ENCODE data around the gene ZNF76. TPM values are rescaled to one million over a fixed set of nuclear protein-coding genes. Genes with fewer than 3 reads are reported as not detected.

Gene ZNF76
- total and polyA plus RNA-seq, 7 donors: 17.9 to 37.3 (median 24.6) TPM

DNA sequence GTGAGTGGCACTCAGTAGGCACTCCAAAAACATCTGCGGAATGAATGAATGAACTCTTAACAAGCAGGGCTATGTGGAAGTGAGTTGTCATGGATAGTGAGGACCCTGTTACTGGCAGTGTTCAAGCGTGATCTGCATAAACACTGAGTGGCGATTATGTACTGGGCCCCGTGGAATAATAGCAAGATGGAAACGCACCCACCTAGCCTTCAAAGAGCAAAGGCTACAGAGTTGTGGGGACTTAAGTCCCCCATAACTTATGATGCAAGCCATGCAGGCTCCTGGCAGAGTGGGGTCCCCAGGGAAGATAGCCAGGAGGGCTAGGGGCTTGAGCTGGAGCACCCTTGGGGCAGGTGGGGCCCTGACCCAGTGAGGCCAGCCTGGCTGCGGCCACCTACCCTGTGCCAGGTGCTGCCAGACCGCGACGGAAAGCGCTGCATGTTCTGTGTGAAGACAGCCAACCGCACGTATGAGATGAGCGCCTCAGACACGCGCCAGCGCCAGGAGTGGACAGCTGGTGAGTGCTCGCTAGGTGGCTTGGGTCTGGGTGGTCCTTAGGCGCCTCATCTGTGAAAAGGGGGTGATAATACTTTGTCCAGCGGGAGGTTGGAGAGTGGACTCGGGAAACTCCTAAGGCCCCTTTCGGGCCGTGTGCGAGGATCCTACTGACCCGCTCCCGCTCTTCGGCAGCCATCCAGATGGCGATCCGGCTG is 58.1 kb downstream of the ZNF76 start:
- DNase-seq (peak in 1 of 2 donors; percentile 25), ATAC-seq (peak; percentile 51 to 61 (median 54))
- Histone ChIP-seq H3K4me1 (peaks cover 5% of the 10 kb centered on the region), H3K27me3 (ENCODE audit: insufficient read depth in 3 of 3, low read length in 2 of 3) (no peaks in the 10 kb centered on the region), H3K4me3 (peak overlapping the region; percentile 74), H3K36me3 (ENCODE audit: insufficient read depth in 1 of 2, low read depth in 1 of 2) (no peaks in the 10 kb centered on the region), H3K27ac (peak overlapping the region; percentile 53), H3K9me3 (no peaks in the 10 kb centered on the region)
- TF ChIP-seq, protein P1, sequence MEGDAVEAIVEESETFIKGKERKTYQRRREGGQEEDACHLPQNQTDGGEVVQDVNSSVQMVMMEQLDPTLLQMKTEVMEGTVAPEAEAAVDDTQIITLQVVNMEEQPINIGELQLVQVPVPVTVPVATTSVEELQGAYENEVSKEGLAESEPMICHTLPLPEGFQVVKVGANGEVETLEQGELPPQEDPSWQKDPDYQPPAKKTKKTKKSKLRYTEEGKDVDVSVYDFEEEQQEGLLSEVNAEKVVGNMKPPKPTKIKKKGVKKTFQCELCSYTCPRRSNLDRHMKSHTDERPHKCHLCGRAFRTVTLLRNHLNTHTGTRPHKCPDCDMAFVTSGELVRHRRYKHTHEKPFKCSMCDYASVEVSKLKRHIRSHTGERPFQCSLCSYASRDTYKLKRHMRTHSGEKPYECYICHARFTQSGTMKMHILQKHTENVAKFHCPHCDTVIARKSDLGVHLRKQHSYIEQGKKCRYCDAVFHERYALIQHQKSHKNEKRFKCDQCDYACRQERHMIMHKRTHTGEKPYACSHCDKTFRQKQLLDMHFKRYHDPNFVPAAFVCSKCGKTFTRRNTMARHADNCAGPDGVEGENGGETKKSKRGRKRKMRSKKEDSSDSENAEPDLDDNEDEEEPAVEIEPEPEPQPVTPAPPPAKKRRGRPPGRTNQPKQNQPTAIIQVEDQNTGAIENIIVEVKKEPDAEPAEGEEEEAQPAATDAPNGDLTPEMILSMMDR (IDR thresholded peaks at IDR 0.05): no peak
- intact Hi-C loops (cut with DNase I): no loop called here
- 14 to 21% (median 18%) methylated on average over 27 to 28 of the region's 28 CpGs for WGBS, 3 donors

DNA sequence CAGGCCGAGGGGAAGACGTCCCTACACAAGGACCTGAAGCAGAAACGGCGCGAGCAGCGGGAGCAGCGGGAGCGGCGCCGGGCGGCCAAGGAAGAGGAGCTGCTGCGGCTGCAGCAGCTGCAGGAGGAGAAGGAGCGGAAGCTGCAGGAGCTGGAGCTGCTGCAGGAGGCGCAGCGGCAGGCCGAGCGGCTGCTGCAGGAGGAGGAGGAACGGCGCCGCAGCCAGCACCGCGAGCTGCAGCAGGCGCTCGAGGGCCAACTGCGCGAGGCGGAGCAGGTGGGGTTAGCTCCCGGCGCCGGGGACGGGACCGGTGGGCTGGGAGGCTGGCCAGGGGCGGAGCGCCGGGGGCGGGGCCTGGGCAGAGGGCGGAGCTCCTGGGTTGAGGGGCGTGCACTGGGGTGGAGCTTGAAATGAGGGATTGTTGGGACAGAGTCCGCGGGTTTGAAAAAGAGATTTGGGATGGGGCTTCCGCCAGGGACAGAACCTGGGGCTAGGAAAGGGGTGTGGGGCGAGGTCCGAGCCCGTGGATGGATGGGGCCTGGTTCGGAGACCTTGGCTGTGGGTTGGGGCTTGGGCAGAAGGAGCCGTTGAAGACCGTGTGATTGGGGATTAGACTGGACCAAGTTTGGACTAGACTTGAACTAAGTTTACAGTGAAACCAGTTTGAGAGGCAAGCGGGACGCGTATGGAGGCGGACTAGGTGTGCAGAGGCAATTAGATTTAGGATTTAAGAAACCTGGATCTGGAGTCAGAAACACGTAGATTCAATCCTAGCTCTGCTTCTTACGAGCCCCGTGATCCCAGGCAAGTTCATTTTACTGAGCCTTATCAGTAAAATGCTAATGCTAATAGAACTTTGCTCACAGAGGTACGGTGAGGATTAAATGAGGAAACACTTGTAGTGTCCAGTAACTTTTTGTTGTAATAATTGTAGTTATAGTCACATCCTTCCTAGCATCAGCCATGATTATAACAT is 58.9 kb downstream of the ZNF76 start:
- H3K4me1 ChIP-seq: peaks cover 5% of the 10 kb centered on the region
- H3K9me3 ChIP-seq: no peaks in the 10 kb centered on the region
- intact Hi-C loops (cut with DNase I): no loop called here
- peak overlapping the region; percentile 74 for H3K4me3 ChIP-seq
- no peaks in the 10 kb centered on the region for H3K27me3 ChIP-seq (ENCODE audit: insufficient read depth in 3 of 3, low read length in 2 of 3)
- DNase-seq (peak; percentile 80 to 91), ATAC-seq (peak; percentile 99 to 100 (median 99))
- 13 to 20% (median 13%) methylated on average over 44 to 55 of the region's 55 CpGs for WGBS, 3 donors
- TF ChIP-seq, protein P1 (IDR thresholded peaks at IDR 0.05): no peak
- peak overlapping the region; percentile 53 for H3K27ac ChIP-seq
- no peaks in the 10 kb centered on the region for H3K36me3 ChIP-seq (ENCODE audit: insufficient read depth in 1 of 2, low read depth in 1 of 2)

DNA sequence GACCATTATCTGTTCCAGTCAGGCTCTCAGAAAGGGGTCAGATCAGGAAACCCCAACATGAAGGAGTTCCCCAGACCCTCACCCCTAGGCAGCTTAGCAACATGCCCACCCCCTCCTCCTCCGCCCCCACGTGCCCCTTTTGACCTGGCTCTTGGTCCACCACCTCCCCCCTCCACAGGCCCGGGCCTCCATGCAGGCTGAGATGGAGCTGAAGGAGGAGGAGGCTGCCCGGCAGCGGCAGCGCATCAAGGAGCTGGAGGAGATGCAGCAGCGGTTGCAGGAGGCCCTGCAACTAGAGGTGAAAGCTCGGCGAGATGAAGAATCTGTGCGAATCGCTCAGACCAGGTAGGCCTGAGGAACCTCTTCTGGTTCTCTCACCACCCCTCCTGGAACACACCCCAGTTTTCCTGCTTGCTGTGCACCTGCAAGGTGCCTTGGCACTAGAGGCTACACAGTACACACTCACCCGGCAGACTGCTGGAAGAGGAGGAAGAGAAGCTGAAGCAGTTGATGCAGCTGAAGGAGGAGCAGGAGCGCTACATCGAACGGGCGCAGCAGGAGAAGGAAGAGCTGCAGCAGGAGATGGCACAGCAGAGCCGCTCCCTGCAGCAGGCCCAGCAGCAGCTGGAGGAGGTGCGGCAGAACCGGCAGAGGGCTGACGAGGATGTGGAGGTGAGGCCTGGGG is 60.0 kb downstream of the ZNF76 start:
- intact Hi-C loops (cut with DNase I): no loop called here
- WGBS, 3 donors: 91 to 93% (median 92%) methylated on average over 20 of the region's 20 CpGs
- no peak for DNase-seq
- H3K27me3 ChIP-seq (ENCODE audit: insufficient read depth in 3 of 3, low read length in 2 of 3): no peaks in the 10 kb centered on the region
- H3K4me1 ChIP-seq: peaks cover 5% of the 10 kb centered on the region
- TF ChIP-seq, protein P1 (IDR thresholded peaks at IDR 0.05): no peak
- no peaks in the 10 kb centered on the region for H3K9me3 ChIP-seq
- no peak overlapping the region for H3K4me3 ChIP-seq
- H3K27ac ChIP-seq: no peak overlapping the region
- no peak for ATAC-seq
- no peaks in the 10 kb centered on the region for H3K36me3 ChIP-seq (ENCODE audit: insufficient read depth in 1 of 2, low read depth in 1 of 2)

DNA sequence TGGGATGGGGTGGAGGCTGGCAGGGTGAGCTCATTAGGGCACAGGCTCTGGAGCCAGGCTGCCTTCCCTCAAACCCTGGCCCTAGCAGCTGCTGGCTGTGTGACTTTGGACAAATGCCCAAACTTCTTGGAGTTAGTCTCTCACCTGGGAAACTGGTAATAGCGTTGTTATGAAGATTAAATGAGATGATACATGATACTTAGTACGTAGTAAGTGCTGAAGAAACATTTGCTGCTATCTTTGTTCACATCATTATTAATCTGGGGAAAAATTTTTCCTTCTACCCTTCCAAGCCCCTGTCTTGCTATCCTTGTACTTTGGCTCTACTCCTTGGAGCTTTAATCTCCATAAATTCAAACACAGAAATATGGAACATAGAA is 60.5 kb downstream of the ZNF76 start:
- Histone ChIP-seq H3K27me3 (ENCODE audit: insufficient read depth in 3 of 3, low read length in 2 of 3) (no peaks in the 10 kb centered on the region), H3K27ac (no peak overlapping the region), H3K36me3 (ENCODE audit: insufficient read depth in 1 of 2, low read depth in 1 of 2) (no peaks in the 10 kb centered on the region), H3K9me3 (no peaks in the 10 kb centered on the region), H3K4me1 (peaks cover 5% of the 10 kb centered on the region), H3K4me3 (no peak overlapping the region)
- no peak for DNase-seq
- TF ChIP-seq, protein P1 (IDR thresholded peaks at IDR 0.05): no peak
- whole genome bisulfite sequencing, 3 donors: 78 to 86% (median 83%) methylated on average over 2 of the region's 2 CpGs
- ATAC-seq: no peak
- intact Hi-C loops (cut with DNase I): no loop called here

Data from psoas muscle (tissue), 8 donors.